ENCODE results near the gene AQP2.
A peak's percentile ranks its signal among the peaks of the same experiment; 100 is the strongest.

AQP2 gene

DNA sequence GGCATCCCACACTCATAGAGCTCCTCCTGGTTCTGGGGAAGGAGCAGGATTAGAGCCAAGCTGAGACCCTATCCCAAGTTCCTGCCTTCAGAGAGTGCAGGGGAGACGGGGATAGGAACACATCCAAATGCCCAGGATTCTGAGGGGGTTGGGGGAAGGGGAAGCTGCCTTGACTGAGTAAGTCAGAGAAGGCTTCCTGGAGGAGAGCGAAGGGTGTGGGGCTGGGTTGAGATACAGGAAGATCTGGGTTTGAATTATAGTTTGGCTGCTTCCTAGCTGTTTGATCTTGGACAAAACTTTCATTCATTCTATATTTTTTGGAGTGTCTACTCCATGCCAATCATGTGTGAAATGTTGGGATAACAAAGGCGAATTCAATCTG, 8.0 kb upstream of the AQP2 start:
- DNase-seq, result no peak

DNA sequence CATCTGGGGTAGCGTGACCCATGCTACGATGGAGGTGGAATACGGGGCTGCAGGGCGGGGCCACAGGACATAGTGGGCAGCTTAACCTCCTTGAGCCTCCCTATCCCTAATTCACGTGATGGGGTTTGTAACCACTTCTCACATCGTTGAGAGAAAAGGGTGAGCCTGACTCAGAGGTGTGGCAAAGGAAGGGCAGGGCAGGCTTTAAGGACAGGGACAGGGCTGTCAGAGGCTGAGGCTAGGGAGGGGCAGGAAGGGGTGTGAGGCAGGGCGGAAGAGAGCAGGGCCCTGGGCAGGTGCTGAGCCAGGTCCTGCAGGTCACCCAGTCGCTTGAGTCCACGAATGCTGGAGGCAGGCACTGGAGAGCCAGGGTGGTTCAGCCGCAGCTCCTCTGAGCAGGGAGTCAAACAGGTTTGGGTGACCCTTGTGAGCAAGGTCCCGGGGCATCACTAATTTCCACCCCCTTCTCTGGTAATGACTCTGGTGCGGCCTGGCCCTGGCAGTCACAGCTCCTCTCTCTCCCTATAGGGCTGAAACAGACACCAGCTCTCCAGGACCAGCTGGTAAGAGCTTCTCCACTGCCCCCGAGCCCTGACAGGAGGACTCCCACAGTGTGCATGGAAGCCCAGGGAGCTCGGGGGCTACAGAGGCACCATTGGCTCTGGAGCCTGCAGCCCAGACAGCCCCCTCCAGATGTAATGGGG, 7.5 kb upstream of the AQP2 start:
- no peak for DNase-seq

DNA sequence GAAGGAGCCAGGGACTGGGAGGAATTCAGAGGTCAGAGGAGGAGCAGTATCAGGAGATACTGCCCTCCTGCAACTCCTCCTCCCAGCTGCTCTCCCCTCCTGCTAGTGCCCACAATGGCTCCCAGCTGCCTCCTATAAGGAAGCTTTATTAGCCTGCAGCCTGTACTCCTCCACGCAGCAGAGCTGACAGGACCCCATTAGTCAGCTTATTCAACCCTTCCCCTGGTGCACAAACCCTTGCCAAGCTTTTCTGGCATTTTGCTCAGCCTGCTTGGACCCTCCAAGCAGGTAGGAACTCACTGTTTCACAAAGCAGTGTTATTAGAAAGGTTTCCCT, 6.9 kb upstream of the AQP2 start:
- DNase-seq, result no peak

DNA sequence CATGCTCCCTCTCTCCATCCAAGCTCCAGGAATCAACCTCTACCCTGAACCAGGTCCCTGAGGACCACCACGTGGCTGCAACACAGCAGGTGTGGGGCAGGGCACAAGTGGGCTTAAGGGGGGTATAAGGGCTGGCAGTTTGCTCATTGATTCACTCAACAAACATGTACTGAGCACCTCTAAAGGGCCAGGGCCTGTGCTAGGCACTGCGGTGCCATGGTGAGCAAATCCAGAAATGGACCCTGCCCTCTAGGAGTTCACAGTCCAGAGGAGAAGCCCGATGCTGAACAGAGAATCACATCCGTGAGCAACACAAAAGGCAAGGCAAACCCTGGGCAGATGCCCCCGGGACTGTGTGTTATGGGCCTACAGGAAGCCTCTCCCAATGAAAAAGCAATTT, 6.5 kb upstream of the AQP2 start:
- DNase-seq, result no peak

DNA sequence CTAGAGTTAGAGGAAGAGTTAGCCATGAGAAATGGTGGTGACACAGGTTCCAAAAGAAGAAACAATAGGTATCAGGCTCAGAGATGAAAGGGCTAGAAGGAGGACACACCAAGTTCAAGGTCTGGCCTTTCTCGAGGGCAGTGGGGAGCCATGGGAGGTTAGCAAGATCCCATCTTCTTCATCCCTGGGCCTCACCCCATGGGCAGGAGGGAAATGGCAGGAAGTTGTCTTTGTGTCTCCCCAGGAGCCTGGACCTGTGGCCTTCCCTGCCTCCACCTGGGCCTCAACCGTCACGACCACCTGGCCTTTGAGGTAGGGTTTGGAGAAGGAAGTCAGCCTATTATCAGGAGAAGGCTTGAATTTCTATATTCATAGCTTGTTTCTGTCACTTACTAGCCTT, 5.8 kb upstream of the AQP2 start:
- no peak for DNase-seq

DNA sequence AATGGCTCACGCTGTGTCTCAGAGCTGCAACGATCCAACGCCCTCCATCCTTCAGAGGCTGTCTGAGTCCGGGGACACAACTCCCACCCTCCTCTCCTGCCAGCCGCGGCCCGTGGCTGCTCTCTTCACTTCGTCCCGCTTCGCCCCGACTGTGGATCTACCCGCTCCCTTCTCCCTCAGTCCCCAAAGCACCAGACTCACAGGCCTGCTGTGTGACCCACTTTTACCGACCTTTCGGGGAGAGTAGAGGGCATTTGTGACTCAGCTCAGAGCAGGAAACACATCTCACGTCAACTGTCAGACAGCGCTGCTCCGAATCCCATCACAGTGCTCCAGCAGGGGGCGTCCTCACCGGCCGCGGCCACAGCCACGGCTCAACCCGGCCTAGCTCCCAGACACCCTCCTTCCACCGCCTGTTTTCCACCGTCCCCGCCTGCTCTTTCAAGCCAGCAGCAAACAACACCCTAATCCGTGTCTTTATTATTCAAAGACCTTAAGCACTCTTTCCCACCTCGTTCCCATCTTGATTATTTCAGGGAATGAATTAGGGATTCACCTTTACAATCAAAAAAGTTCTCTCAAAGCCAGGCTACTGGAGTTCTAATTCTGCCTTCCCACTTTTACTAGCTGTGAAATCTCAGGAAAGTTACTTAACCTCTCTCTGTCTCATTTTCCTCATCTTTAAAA, 5.0 kb upstream of the AQP2 start:
- DNase-seq, result peak; percentile 80 to 85

DNA sequence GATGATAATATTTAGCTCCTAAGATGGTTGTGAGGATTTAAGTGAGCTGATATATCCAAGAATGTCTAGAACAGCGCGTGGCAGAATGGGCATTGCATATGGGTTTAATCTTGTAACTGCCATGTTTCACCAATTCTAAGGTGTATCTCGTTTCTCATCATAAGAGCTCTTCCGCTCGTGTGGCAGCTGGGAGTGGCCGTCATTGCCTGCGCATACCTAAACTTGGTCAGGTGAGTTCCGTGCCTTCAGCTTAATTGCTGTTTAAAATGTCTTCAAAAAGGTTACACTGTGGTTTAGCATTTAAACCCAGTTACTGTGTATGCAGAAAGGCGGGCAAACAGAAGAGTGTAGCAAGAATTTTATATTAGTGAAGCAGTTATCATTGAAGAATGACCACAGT, 4.5 kb upstream of the AQP2 start:
- DNase-seq, result no peak

DNA sequence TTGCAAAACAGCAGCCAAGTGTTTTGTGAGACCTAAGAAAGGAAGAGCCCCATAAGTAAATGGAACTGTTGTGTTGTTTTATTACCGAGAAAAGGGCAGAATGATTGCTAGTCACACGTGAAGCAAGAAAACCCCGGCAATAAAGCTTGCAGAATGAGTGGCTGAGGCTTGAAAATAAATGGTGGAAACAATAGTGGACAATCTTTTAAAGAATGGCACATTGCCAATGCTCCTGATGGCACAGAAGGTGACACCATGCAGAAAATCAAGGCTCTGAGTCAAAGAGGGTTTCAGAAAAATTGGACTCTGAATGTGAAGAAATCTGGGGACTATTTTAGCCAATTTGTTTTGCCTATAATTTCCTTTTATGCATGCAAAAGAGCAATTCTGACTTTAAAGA, 4.0 kb upstream of the AQP2 start:
- no peak for DNase-seq

DNA sequence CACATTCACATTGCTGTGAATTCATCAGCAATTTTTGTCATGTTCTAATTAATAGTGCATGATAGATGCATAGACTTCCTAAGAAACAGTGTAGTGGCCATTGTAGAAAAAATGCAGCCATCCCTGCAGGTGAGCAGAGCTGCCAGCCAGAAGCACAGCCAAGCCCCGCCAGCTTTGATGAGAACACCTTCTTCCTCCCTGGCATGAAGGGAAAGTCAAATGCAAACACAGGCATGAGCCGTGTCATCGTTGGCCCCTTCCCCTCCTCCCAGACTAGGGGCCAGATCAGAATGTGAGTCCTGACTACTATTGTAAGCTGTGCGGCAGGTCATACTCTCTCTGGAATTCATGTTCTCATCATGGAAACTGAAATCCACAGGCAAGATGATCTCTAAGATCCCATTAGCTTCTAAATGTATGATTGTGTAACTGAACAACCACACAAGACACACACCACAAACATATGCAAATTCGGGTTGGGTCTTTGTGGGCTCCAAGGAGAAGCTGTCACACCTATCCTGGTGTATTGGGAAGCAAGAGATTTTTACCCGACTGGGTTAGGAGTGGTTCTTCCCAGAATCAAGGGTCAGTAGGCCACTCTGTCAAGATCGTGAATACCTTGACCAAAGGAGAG, 2.8 kb upstream of the AQP2 start:
- no peak for DNase-seq

DNA sequence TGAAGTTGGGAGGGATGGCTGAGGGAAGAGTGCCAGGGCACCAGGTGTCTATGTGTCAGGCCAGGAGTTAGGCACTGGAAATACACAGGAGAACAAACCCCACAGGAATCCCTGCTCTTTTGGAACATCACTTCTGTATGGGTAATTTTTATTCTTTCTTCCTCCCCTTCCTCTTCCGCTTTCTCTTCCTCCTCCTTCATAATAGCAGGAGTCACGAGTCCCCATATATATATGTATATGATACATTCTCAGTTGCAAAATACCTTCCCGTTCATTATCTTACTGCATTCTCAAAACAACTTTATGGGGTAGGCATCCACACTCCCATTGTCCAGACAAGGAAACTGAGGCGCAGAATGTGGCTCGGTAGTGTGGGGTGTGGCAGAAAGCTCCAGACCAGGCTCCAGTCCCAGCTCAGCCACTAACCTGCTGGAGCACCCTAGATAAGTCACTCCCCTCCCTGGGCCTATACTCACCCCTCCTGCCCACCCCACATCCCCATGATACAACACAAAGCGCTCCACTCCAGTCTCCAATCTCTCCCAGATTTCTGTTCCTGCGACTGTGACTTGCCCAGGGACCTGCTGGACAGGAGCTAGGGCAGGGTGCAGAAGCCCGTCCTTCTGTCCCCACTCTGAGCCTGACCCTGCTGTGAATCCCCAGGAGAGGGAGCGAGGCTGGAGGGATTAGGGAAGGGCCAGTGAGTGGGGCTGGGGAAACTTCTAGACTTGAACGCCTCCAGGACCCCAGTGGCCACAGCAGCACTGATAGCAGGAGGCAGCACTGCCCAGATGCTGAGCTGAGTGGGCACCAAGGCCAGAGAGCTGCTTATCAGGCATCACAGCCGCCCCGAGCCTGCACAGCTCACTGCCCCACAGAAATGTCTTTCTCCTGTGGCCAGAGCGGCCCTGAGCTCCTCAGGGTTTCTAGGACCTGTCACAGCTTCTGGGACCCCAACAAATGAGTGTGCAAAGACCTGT, 1.4 kb upstream of the AQP2 start:
- DNase-seq, result no peak

DNA sequence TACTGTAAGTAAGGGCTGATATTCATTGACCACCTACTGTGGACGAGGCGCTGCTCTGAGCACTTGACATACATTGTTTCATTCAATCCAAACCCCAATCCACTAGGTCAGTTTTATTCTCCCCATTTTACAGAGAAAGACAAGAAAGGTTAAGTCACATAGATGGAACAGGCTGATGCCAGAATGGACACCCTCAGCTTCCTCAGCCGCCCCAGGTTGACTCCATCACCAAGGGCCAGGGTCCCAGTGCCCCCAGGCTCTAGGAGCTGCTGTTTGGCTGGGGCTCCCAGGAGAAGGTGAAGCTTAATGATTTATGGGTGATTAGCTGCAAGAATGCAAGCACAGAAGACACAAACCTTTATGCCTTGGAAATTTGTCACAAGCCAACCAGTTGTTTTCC, 671 bp upstream of the AQP2 start:
- no peak for DNase-seq

DNA sequence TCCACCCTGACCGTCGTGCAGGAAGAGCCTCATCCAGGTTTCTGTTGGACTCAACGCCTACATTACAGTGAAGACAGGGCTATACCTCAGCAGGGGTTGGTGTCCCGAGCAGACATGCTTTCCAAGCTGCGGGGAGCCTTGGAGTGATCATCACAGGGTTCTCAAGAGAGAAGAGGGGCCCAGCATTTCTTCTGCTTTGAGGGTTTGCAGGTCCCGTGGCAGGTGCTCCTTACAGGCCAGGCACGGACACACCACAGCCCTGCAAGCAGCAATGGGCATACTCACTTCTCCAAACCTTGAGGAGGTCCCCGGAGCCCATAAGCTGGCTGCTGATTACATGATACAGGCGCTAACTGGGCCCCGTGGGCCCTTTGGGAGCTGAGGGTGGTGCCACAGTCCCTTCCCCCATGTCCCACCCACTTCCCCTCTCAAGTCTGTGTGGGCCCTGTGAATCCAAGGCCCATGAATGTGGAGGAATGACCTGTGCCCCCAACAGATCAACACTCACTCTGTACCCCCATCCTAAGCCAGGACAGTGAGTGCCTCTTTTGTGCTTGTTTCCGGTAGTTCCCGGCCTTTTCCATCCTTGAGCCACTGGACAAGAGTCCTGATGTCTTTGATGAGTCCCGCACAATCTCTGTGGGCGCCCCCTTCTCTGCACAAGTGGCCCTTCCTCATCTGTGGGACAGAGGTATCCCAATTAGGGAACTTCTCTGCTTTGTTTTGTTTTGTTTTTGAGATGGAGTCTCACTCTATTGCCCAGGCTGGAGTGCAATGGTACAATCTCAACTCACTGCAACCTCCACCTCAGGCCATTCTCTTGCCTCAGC, 1.1 kb downstream of the AQP2 start:
- DNase-seq, result no peak

DNA sequence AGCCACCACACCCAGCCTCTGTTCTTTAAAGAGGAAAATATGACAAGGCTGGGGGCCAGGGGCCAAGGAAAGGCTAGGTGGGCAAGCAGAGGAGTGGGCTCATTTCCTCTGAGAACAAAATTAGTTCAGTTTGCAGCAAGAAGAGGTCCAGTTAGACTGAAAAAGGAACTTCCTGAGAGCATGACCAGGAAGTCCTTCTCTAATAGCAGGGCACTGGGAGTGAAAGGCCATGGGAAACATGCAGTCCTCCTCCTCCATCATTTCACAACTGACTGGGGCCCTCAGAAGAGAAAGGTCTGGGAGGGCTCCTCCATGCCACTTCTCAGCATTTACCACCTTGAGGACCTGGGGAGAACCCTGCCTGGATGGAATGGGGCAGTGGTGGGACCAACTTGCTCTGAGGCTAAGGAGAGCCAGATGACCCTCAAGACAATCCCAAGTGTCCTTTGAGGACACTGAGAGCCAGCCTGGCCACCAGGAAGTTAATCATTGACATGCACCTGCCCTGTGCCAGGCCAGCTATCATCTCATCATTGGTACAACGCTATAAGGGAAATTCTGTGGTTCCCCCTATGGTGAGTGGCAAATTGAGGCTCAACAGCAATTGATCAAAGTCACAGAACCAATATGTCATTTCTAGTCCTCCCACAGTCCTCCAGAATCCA, 2.0 kb downstream of the AQP2 start:
- DNase-seq, result no peak

DNA sequence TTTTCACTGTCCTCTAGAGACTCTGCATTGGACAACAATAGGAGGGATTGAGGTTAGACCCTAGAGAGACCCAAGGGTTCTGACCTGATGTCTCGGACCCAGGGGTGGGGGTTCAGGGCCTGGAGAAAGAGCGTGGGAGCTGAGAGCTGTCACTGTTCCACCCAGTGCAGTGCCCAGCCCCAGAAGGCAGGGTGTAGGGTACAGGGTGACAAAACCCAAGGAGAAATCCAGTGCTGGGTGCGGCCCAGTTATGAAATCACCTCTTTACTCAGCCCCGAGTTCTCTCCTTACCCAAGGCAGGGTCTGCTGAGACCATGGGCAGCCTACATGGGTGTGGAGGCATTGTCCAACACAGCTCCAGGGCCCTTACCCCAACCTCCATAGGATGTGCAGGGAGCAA, 2.6 kb downstream of the AQP2 start:
- no peak for DNase-seq

DNA sequence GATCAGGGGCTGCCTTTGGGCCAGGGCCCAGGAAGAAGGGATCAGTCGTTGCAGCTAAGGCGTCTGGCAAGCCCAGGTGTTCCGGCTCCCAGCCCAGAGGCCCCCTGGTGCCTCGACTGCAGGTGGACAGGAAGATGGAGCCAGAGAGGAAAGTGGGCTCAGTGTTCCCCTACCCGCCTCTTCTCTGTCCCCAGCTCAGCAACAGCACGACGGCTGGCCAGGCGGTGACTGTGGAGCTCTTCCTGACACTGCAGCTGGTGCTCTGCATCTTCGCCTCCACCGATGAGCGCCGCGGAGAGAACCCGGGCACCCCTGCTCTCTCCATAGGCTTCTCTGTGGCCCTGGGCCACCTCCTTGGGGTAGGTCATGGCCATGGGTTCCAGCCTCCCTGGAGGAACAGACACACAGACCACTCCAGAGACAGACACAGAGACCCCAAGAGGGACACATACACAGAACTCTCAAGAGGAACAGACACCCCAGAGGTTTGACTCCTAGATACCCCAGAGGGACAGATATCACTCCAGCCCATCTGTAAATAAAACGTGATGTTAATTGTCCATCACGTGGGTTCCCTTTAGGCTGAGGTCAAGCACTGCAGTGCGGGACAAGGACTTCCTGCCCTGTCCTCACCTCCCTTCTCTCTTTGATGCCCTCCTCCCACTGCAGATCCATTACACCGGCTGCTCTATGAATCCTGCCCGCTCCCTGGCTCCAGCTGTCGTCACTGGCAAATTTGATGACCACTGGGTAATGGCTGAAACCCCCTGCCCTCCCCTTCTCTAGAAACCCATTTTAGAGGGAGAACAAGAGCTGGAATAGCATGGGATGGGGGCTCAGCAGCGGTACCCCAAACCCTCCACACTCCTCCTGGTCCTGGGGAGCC, 3.7 kb downstream of the AQP2 start:
- no peak for DNase-seq

DNA sequence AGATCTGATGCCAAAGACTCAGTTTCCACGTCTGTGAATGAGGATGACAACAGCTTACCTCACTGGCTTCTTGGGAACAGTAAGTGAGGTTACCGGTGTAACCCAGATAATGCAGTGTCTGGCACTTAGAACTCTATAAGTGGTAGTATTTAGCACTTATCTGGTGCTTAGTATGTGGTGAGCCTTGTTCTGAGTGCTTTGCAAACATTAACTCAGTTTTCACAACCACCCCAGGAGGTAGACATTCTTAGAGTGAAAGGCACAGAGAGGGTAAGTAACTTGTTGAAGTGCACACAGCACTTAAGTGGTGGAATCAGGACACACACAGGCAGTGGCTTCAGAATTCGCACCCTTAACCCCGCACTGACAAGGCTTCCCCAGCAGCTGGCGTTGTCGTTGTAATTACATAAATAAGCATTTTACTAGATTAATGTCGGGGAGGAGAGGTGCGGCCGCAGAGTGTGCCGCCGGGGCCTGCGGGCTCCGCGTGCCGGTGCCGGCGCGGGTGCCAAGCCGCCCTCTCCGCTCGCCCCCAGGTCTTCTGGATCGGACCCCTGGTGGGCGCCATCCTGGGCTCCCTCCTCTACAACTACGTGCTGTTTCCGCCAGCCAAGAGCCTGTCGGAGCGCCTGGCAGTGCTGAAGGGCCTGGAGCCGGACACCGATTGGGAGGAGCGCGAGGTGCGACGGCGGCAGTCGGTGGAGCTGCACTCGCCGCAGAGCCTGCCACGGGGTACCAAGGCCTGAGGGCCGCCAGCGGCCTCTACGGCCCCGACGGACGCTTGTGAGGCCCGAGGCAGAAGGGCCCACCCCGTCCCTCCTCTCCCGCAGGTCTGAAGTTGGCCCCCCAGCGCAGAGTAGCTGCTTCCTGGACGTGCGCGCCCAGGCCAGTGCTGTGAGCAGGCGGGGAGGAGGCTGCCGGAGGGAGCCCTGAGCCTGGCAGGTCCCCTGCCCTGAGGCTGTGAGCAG, 4.6 kb downstream of the AQP2 start:
- no peak for DNase-seq

DNA sequence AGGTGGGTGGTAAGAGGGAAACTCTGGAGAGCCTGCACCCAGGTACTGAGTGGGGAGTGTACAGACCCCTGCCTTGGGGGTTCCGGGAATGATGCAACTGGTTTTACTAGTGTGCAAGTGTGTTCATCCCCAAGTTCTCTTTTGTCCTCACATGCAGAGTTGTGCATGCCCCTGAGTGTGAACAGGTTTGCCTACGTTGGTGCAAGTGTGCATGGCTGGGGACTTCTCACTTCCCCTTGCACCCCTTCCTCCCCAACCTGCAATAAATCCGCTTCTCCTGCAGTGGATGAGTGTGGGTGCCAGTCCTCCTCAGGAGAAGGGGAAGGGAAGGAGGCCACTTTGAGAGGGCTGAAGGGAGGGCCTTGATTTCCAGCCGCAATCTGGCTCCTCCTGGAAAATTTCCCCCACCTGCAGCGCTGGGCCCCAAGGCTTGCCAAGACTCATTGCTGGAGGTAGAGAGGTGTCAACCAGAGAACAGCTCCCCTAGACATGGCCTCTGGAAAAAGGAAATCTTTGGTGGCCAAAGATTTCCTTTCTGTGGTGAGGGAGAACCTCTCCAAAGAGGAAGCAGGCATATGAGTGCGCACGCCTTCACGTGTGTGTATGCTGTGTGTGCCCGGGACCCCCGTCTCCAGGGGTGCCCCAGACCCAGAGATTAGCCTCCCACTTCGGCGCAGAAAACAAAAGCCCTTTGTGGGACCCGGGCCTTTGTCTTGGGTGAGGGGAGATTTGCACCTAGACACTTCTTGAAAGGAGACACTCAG, 5.5 kb downstream of the AQP2 start:
- DNase-seq, result peak; percentile 40 to 50

DNA sequence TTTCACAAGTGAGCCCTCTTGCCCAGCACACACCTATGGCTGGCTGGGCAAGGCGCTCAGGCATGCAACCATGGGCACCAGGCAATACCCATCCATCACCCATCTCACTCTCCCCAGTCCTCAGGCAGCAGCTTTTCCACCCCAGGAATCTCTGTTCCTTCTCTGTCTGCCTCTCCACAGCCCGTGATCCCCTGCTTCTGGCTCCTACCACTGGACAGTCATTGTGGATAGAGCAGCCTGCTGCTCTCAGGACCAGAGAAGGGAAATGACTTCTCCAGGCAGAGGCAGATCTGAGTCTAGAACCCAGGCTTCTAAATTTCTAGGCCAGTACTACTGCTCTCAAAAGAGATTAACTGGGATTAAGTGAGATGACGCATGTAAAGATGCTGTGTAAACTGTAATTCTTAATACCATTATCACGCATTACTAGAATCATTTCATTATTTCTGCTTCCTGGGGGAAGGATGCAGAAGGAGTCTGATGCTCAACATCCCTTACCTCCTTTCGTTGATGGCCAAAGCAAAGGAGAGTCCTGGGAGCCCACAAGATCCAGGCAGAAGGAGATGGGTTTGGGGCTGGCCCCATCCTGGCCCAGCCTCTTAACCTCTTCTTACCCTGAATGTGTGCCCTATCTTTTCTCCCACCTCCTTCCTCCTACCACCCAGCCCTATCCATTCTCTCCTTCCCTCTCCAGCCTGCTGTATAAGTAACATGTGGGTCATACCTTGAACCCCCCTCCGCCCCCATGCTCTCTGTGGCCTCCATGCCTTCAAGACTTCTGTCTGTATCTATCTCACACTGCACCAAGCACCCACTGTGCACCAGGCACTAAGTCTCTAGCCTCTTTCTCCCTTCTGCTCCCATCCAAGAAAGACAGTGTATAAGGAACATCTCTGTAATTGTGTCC, 6.4 kb downstream of the AQP2 start:
- no peak for DNase-seq
